ENCODE results near the gene CIDEA.

GRCh38 chr18:12309683-12310198 is 55.6 kb downstream of the CIDEA start:
- TF ChIP-seq CTCF (IDR thresholded peaks at IDR 0.05) (no peak), POLR2A (IDR thresholded peaks at IDR 0.05) (no peak)

Measured in uterus (tissue), 2 donors.